Right lung (tissue), 5 donors: ENCODE measurements around the gene ZGPAT. TPM values are rescaled to one million over a fixed set of nuclear protein-coding genes. Genes with fewer than 3 reads are reported as not detected.

ENCODE experiments used
- DNase-seq, 2 donors: peaks; one replicate each; pipeline ENCODE4 v3.0.0-alpha.2; 2013
- polyA plus RNA-seq, 5 donors: library from polyadenylated mRNA; unstranded; fragments of 120-200 nt; gene quantifications; one replicate each; pipeline versions ENCODE4 v1.2.1 to v1.2.3, GENCODE V29; 2013; ENCODE audit warnings: inconsistent platforms in 1 of 5, low replicate concordance in 1 of 5; ENCODE audit not compliant: insufficient read length in 5 of 5, insufficient read depth in 1 of 5

Gene ZGPAT
- polyA plus RNA-seq, 5 donors, result 13.1 to 27.1 (median 16.8) TPM

- DNase-seq, result no peak
These were observed 34.7 kb downstream of the ZGPAT start for GRCh38 chr20:63742381-63743024.

- no peak for DNase-seq
These were observed 35.6 kb downstream of the ZGPAT start for GRCh38 chr20:63743210-63743970.

GRCh38 chr20:63744158-63744557, 36.3 kb downstream of the ZGPAT start:
- no peak for DNase-seq

- DNase-seq, result no peak
These were observed 37.0 kb downstream of the ZGPAT start for GRCh38 chr20:63744574-63745423.

- no peak for DNase-seq
These were observed 37.6 kb downstream of the ZGPAT start for GRCh38 chr20:63745424-63745805.

- no peak for DNase-seq
These were observed 38.3 kb downstream of the ZGPAT start for GRCh38 chr20:63745961-63746731.

- no peak for DNase-seq
These were observed 39.0 kb downstream of the ZGPAT start for GRCh38 chr20:63746751-63747315.

- no peak for DNase-seq
These were observed 39.8 kb downstream of the ZGPAT start for GRCh38 chr20:63747622-63748069.

GRCh38 chr20:63748070-63748933, 40.5 kb downstream of the ZGPAT start:
- no peak for DNase-seq

GRCh38 chr20:63748934-63749270, 41.1 kb downstream of the ZGPAT start:
- no peak for DNase-seq

- DNase-seq, result no peak
These were observed 42.0 kb downstream of the ZGPAT start for GRCh38 chr20:63749597-63750508.

- no peak for DNase-seq
These were observed 43.1 kb downstream of the ZGPAT start for GRCh38 chr20:63750807-63751470.

- DNase-seq, result no peak
These were observed 43.8 kb downstream of the ZGPAT start for GRCh38 chr20:63751471-63752271.

- no peak for DNase-seq
These were observed 44.7 kb downstream of the ZGPAT start for GRCh38 chr20:63752411-63753101.

GRCh38 chr20:63753381-63753780, 45.5 kb downstream of the ZGPAT start:
- DNase-seq, result no peak

GRCh38 chr20:63754008-63754407, 46.2 kb downstream of the ZGPAT start:
- DNase-seq, result no peak
